Peyer's patch (tissue), 4 donors: ENCODE data around the gene CAB39L. TPM values are rescaled to one million over a fixed set of nuclear protein-coding genes. Genes with fewer than 3 reads are reported as not detected.

ENCODE experiments used
- DNase-seq, 3 donors: peaks; one replicate each; pipeline ENCODE4 v3.0.0-alpha.2; 2017 to 2019
- H3K27ac ChIP-seq, 4 donors: fragments of 200-600 bp; sonication (generic); one replicate each; pipeline ENCODE4 v1.5.1; 2016 to 2019
- H3K27me3 ChIP-seq, 2 donors: fragments of 200-600 bp; sonication (generic); one replicate each; pipeline ENCODE4 v1.5.1; 2019
- H3K36me3 ChIP-seq, 3 donors: fragments of 200-600 bp; sonication (generic); one replicate each; pipeline ENCODE4 v1.5.1; 2016 to 2019
- H3K4me1 ChIP-seq, 4 donors: fragments of 200-600 bp; sonication (generic); one replicate each; pipeline ENCODE4 v1.5.1; 2016 to 2019
- H3K4me3 ChIP-seq, 4 donors: fragments of 200-600 bp; sonication (generic); 1 replicate in 3 of 4; 2 replicates in 1 of 4; pipeline ENCODE4 v1.5.1; 2016 to 2019; ENCODE audit warnings: mild to moderate bottlenecking in 1 of 4
- H3K9me3 ChIP-seq, 4 donors: fragments of 200-600 bp; sonication (generic); one replicate each; pipeline ENCODE4 v1.5.1; 2016 to 2019; ENCODE audit warnings: mild to moderate bottlenecking in 1 of 4
- POLR2A ChIP-seq, 2 donors: fragments of 450-650 bp; IDR thresholded peaks; one replicate each; pipeline ENCODE4 v1.5.1; 2017; ENCODE audit warnings: antibody characterized with exemption in 2 of 2, mild to moderate bottlenecking in 2 of 2, moderate library complexity in 2 of 2
- total RNA-seq, 4 donors: library from RNA; depleted of rRNA; stranded (reverse); fragments of >200 nt; gene quantifications; one replicate each; pipeline ENCODE4 v1.1.0, GENCODE V29; 2016
- TF ChIP-seq, protein P1 (sequence below), 6 experiments: fragments of 450-650 bp in 4 of 6; fragments of 200-600 bp in 2 of 6; sonication (generic) in 1 of 6; IDR thresholded peaks; one replicate each; pipeline ENCODE4 v1.5.1; 2017 to 2019; ENCODE audit warnings: antibody characterized with exemption in 6 of 6, mild to moderate bottlenecking in 3 of 6, moderate library complexity in 1 of 6

The CAB39L gene
- total RNA-seq, 4 donors from 2014 or later = 8.3 to 28.9 (median 11.6) TPM

DNA sequence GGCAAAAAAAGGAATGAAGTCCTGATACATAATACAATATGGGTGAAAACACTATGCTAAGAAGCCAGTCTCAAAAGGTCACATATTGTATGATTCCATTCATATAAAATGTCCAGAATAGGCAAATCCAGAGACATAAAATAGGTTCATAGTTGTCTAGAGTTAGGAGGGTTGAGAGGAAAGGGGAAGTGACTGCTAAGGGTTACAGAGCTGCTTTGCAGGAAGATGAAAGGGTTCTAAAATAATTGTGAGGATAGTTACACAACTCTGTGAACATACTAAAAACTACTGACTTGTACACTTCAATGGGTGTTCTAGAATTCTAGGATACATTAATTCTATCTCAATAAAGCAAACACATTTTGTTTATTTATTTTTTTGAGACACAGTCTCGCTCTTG, 25.7 kb downstream of the CAB39L start:
- Histone ChIP-seq H3K27ac (no peak overlapping the region), H3K27me3 (no peaks in the 10 kb centered on the region), H3K4me3 (no peak overlapping the region), H3K9me3 (no peaks in the 10 kb centered on the region), H3K36me3 (no peaks in the 10 kb centered on the region), H3K4me1 (no peaks in the 10 kb centered on the region)
- no peak for DNase-seq
- no peak for TF ChIP-seq POLR2A (IDR thresholded peaks at IDR 0.05)
- TF ChIP-seq, protein P1, sequence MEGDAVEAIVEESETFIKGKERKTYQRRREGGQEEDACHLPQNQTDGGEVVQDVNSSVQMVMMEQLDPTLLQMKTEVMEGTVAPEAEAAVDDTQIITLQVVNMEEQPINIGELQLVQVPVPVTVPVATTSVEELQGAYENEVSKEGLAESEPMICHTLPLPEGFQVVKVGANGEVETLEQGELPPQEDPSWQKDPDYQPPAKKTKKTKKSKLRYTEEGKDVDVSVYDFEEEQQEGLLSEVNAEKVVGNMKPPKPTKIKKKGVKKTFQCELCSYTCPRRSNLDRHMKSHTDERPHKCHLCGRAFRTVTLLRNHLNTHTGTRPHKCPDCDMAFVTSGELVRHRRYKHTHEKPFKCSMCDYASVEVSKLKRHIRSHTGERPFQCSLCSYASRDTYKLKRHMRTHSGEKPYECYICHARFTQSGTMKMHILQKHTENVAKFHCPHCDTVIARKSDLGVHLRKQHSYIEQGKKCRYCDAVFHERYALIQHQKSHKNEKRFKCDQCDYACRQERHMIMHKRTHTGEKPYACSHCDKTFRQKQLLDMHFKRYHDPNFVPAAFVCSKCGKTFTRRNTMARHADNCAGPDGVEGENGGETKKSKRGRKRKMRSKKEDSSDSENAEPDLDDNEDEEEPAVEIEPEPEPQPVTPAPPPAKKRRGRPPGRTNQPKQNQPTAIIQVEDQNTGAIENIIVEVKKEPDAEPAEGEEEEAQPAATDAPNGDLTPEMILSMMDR (IDR thresholded peaks at IDR 0.05) = no peak

- H3K27me3 ChIP-seq = no peaks in the 10 kb centered on the region
- no peaks in the 10 kb centered on the region for H3K9me3 ChIP-seq
- TF ChIP-seq, protein P1 (IDR thresholded peaks at IDR 0.05) = no peak
- no peak for TF ChIP-seq POLR2A (IDR thresholded peaks at IDR 0.05)
- no peaks in the 10 kb centered on the region for H3K36me3 ChIP-seq
- no peak for DNase-seq
- no peak overlapping the region for H3K4me3 ChIP-seq
- no peaks in the 10 kb centered on the region for H3K4me1 ChIP-seq
- no peak overlapping the region for H3K27ac ChIP-seq
Observed at GRCh38 chr13:49417161-49417560, 26.7 kb downstream of the CAB39L start.

- TF ChIP-seq, protein P1 (IDR thresholded peaks at IDR 0.05) = no peak
- no peak for TF ChIP-seq POLR2A (IDR thresholded peaks at IDR 0.05)
- Histone ChIP-seq H3K9me3 (no peaks in the 10 kb centered on the region), H3K36me3 (no peaks in the 10 kb centered on the region), H3K4me3 (no peak overlapping the region), H3K27me3 (no peaks in the 10 kb centered on the region), H3K27ac (no peak overlapping the region), H3K4me1 (no peaks in the 10 kb centered on the region)
- DNase-seq = no peak
Observed at GRCh38 chr13:49412749-49413148, 31.1 kb downstream of the CAB39L start.

- Histone ChIP-seq H3K27ac (no peak overlapping the region), H3K9me3 (no peaks in the 10 kb centered on the region), H3K27me3 (no peaks in the 10 kb centered on the region), H3K36me3 (no peaks in the 10 kb centered on the region), H3K4me3 (no peak overlapping the region), H3K4me1 (no peaks in the 10 kb centered on the region)
- TF ChIP-seq, protein P1 (IDR thresholded peaks at IDR 0.05) = no peak
- no peak for DNase-seq
Observed at GRCh38 chr13:49411353-49411752, 32.5 kb downstream of the CAB39L start.

DNA sequence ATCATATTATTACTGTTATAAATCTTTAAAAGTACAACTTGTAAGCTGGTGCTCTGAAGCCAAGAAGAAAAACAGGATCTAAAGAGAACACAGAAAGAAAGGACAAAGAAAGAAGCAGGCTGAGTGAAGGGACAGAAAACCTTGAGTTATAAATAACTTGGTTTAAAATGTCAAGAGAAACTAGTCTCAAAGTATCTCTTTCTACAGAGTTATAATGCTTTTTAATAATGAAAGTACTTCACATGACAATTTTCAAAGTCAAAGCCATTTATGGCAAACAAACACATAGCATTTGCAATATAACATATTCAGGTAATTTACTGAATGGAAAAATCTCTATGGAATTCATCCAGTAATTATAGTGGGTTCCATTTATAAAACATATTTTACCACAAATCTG, 33.4 kb downstream of the CAB39L start:
- no peaks in the 10 kb centered on the region for H3K4me1 ChIP-seq
- H3K27ac ChIP-seq = no peak overlapping the region
- no peaks in the 10 kb centered on the region for H3K36me3 ChIP-seq
- no peaks in the 10 kb centered on the region for H3K9me3 ChIP-seq
- no peak for DNase-seq
- H3K4me3 ChIP-seq = no peak overlapping the region
- H3K27me3 ChIP-seq = no peaks in the 10 kb centered on the region
- TF ChIP-seq, protein P1 (IDR thresholded peaks at IDR 0.05) = no peak
- TF ChIP-seq POLR2A (IDR thresholded peaks at IDR 0.05) = no peak

DNA sequence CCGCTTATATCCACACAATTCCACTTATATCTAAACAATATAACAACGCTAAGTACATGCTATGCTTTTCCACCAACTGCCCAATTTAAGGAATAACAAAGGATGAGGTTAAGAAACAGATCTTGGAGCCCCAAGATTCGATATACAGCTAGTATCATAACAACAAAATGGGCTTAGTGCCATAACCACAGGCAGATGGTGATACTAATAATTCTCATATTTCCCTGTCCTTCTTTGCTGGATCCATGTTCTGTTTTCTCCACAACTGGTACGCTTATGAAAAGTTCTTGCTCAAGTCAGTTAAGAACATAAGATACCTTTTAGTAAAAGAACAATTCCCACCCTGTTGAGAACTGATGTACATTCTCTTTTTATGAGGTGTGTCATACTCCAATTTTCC, 33.9 kb downstream of the CAB39L start:
- TF ChIP-seq, protein P1 (IDR thresholded peaks at IDR 0.05) = no peak
- no peak for TF ChIP-seq POLR2A (IDR thresholded peaks at IDR 0.05)
- Histone ChIP-seq H3K4me1 (no peaks in the 10 kb centered on the region), H3K4me3 (no peak overlapping the region), H3K9me3 (no peaks in the 10 kb centered on the region), H3K27me3 (no peaks in the 10 kb centered on the region), H3K36me3 (no peaks in the 10 kb centered on the region), H3K27ac (no peak overlapping the region)
- DNase-seq = no peak
